ENCODE data around the gene FAM241A.
"Not testable (repeated sequence)": the region's sequence is repeated elsewhere in the genome, so short reads cannot be mapped to it uniquely, and the experiment has no call there.

Gene FAM241A

DNA sequence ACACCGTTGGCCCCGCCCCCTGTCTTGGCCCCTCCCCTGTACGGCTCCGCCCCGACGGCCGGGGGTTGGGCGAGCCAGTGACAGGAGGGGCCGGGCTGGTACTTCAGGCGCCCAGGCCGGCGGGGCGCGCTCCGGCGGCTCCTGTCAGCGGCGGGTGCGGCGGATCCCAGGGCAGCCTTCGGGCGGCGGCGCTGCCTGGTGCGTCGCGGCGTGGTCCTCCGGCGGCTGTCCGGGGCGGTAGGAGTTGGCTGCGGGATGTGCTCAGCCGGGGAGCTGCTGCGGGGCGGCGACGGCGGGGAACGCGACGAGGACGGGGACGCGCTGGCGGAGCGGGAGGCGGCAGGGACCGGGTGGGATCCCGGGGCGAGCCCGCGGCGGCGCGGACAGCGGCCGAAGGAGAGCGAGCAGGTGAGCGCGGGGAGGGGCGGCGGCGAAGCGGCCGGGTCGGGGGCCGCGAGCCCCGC is at the start of gene FAM241A:
Gene FAM241A, plus strand, starts transcription at position 129 of the 464 bp plus-strand sequence. Its CDS starts 127 bp downstream, at position 256.
- DNase-seq = peak; percentile 44 to 54

DNA sequence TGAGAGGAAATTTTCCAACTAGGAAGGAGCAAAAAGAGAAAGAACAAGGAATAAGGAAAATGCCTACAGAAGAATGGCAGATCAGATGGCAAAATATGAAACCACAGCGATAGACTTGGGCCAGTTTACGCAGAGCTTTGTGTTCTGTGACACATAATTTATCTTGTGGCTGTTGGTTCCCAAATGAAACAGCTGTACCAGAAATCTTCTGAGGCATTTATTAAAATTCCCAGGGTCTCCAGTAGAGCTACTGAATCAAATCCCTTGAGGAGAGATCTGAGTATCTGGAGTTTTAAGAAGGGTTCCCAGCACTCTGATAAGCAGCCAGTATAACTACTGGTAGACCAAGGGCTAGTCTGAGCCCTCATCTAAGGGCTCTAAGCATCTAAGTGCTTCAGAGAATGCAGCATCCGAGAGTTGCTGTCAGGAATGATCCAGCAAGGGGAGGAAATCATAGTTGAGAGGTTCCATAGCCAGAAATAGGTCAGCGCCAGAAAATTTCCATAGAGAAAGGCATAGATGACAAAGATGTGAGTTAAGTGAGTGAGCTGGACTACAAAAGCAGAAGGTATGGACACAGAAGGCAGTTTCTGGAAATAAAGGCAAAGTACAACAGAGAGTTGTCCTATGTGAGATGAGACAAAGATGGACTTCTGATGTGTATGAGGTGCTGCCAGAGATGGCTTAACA is 46.3 kb upstream of the FAM241A start:
- no peak for DNase-seq

- DNase-seq = no peak
Measured at GRCh38 chr4:112099701-112100297, 45.5 kb upstream of the FAM241A start.

- no peak for DNase-seq
Measured at GRCh38 chr4:112102875-112103370, 42.3 kb upstream of the FAM241A start.

GRCh38 chr4:112105201-112105969 is 39.9 kb upstream of the FAM241A start:
- no peak for DNase-seq

DNA sequence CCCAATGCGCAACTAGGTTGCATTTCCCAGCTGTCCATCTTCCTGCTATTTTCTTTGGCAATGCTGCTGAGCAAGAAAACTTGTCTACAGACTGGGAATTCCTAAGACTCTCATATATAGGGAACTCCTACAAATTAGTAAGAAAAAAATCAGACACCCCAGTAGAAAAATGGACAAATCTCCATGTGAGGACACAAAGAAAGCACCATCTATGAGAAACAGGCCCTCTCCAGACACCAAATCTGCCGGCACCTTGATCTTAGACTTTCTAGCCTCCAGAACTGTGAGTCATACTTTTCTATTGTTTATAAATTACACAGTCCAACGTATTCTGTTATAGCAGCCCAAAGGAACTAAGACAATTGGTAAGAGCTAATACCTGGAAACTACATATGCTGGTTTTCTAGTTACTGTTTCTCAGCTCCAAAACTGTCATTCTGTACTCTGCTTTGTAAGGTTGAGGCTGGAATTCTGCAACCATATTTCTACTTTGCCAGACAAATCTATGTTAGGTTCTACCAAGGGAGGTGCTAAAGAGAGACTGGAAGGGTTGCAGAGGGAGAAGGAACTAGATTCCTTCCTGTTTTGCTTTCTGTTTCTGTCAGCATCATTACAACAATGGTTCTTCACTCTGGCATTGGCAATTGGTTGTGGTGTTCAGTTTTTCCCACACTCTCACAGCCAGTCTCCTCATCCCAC is 35.7 kb upstream of the FAM241A start:
- DNase-seq = no peak

DNA sequence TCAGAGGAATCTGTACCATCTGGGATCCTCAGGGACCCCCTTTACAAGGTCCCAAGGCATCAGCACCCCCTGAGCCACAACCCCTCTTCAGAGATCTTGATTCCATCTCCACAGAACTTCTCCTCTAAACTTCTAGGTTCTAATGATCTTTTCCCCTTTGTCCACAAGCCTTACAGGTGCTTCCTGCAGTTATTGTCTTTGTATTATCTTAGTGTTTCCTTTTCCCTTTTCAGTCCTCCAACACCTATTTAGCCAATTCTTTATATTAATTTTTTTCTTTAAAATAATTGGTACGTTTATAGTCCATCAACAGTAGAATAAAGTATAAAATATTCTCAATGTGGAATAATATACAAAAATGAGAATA is 35.2 kb upstream of the FAM241A start:
- DNase-seq = no peak

GRCh38 chr4:112111306-112111705 is 33.9 kb upstream of the FAM241A start:
- DNase-seq = no peak

DNA sequence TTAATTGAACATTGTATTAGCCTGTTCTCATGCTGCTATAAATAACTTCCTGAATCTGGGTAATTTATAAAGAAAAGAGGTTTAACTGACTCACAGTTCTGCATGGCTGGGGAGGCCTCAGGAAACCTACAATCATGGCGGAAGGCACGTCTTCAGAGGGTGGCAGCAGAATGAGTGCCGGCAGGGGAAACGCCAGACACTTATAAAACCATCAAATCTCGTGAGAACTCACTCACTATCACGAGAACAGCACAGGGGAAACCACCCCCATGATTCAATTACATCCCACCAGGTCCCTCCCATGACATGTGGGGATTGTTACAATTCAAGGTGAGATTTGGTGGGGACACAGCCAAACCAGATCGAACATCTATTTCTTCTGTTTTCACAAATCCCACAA is 33.2 kb upstream of the FAM241A start:
- DNase-seq = not testable (repeated sequence)

GRCh38 chr4:112112590-112113170 is 32.6 kb upstream of the FAM241A start:
- peak; percentile 19 to 31 for DNase-seq

DNA sequence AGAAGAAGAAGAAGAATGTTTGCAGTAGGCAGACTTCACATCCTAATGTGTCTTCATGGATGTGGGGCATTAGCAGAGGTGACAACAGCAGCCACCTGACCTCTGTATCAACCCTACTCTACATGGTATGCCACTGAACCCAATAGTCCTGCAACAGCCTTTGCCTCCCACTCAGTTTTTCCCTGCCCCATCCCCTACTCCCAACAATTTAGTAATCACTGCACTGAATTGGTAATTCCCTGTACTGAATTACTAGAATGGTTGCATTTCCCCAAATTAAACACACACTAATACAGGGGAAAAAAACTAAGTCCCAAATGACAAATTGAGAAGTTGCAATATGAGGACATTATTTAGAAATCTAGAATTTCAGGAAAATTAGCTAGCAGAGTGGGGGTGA is 31.4 kb upstream of the FAM241A start:
- DNase-seq = no peak

- DNase-seq = no peak
Measured at GRCh38 chr4:112114452-112114851, 30.8 kb upstream of the FAM241A start.

GRCh38 chr4:112118742-112119352 is 26.4 kb upstream of the FAM241A start:
- no peak for DNase-seq

- no peak for DNase-seq
Measured at GRCh38 chr4:112119353-112119783, 25.9 kb upstream of the FAM241A start.

- DNase-seq = no peak
Measured at GRCh38 chr4:112120021-112120420, 25.2 kb upstream of the FAM241A start.

- DNase-seq = no peak
Measured at GRCh38 chr4:112125416-112125815, 19.8 kb upstream of the FAM241A start.

DNA sequence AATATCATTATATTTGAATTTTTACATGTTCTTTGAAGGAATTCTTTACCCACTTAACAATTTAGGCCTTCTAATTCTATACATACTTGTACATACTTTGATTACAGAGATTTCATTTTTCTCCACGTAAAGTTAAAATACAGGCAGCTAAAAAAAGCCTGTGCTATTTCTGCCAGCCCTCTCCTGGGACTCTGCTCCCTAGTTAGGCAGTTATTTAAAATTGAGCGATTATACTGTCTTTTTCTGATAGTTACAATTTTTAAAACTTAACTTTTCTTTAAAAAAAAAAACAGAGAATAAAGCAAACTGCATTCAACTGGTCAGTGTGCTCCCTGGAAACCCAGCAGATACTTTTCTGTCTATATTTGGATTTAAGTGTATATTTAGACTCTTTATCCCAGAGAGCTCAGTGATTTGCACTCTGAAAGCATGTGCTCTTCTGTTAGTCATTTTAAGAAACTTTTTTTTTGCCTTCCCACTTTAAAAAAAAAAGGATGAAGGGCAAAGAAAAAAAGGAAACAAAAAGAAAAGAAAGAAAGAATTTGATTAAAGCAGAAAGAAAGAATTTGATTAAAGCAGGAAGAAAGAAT is 18.1 kb upstream of the FAM241A start:
- DNase-seq = no peak

DNA sequence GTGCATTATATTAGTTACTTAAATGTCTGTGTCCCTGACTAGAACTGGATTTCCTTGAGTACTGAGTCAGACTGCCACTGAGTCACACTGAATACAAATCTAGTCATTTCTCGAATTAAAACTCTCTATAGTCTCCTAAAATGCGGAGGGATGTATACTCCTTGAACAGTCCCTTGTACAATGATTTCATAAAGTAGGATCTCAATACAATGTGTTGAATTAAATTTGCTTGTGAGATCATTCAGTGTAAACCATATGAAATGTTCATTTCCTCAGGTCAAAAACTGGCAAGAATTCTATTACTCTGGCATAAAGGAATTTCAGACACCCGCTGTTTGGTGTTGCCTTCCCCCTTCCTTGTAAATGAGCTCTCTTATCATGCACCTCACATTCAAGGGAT is 17.5 kb upstream of the FAM241A start:
- DNase-seq = no peak

GRCh38 chr4:112128452-112128851 is 16.8 kb upstream of the FAM241A start:
- no peak for DNase-seq

DNA sequence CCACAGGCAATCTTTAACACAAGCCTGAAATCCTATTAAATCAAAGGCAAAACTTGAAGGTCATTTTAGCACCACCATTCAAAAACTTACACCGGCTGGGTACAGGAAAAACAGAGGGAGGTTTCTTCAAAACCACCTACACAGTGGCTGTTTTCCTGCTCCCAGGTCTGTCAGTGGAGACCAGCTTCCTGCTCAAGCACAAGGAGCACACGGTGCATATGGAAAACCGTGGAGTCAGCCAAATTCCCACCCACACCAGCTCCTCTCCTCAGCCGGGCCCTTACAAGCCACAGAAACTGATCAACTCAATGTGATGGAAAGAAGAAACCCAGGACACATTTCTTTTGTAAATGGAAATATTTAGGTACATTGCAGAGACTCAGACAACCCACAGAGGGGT is 14.3 kb upstream of the FAM241A start:
- DNase-seq = peak in 1 of 2 experiments; percentile 12

DNA sequence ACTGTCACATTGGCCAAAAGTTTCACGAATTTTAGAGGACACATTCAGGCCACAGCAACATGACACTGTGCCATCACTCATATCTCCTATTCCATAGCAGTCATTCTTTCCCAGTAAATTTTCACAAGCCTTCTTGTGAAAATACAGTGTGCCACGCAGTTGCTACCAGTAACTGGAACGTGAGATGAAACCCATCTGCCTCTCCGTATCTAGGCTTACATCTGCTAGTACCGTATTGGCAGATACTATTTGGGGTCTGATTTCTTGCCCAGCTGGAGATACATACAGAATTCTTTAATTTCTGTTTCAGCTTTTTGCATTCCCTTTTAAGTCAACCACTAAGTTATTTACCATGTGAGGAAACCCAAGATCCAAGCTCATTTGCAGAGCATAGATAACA is 8.7 kb upstream of the FAM241A start:
- DNase-seq = no peak

GRCh38 chr4:112138538-112138937 is 6.7 kb upstream of the FAM241A start:
- DNase-seq = no peak
